ENCODE measurements around the gene SLC16A12. TPM values are rescaled to one million over a fixed set of nuclear protein-coding genes. Genes with fewer than 3 reads are reported as not detected.

SLC16A12 gene
- total RNA-seq, 1 donor from 2014 or later: 0.02 TPM

GRCh38 chr10:89515031-89515841, 20.2 kb downstream of the SLC16A12 start:
- intact Hi-C loops (cut with micrococcal nuclease): no loop called here

- intact Hi-C loops (cut with micrococcal nuclease): no loop called here
Measured at GRCh38 chr10:89513206-89513605, 22.2 kb downstream of the SLC16A12 start.

GRCh38 chr10:89505640-89506275, 29.6 kb downstream of the SLC16A12 start:
- intact Hi-C loops (cut with micrococcal nuclease): no loop called here

GRCh38 chr10:89504691-89505090, 30.7 kb downstream of the SLC16A12 start:
- intact Hi-C loops (cut with micrococcal nuclease): no loop called here

- intact Hi-C loops (cut with micrococcal nuclease): no loop called here
Measured at GRCh38 chr10:89503652-89504370, 31.6 kb downstream of the SLC16A12 start.

GRCh38 chr10:89503151-89503550, 32.2 kb downstream of the SLC16A12 start:
- intact Hi-C loops (cut with micrococcal nuclease): no loop called here

GRCh38 chr10:89502549-89502948, 32.8 kb downstream of the SLC16A12 start:
- intact Hi-C loops (cut with micrococcal nuclease): no loop called here

- intact Hi-C loops (cut with micrococcal nuclease): no loop called here
Measured at GRCh38 chr10:89494575-89494974, 40.8 kb downstream of the SLC16A12 start.

- intact Hi-C loops (cut with micrococcal nuclease): no loop called here
Measured at GRCh38 chr10:89494068-89494467, 41.3 kb downstream of the SLC16A12 start.

GRCh38 chr10:89491932-89492331, 43.5 kb downstream of the SLC16A12 start:
- intact Hi-C loops (cut with micrococcal nuclease): no loop called here

- intact Hi-C loops (cut with micrococcal nuclease): no loop called here
Measured at GRCh38 chr10:89490596-89491335, 44.6 kb downstream of the SLC16A12 start.

- intact Hi-C loops (cut with micrococcal nuclease): no loop called here
Measured at GRCh38 chr10:89482256-89482655, 53.1 kb downstream of the SLC16A12 start.

- intact Hi-C loops (cut with micrococcal nuclease): no loop called here
Measured at GRCh38 chr10:89481662-89482061, 53.7 kb downstream of the SLC16A12 start.

- intact Hi-C loops (cut with micrococcal nuclease): no loop called here
Measured at GRCh38 chr10:89479771-89480446, 55.5 kb downstream of the SLC16A12 start.

- intact Hi-C loops (cut with micrococcal nuclease): no loop called here
Measured at GRCh38 chr10:89478739-89479654, 56.4 kb downstream of the SLC16A12 start.

GRCh38 chr10:89478085-89478738, 57.2 kb downstream of the SLC16A12 start:
- intact Hi-C loops (cut with micrococcal nuclease): no loop called here

- intact Hi-C loops (cut with micrococcal nuclease): no loop called here
Measured at GRCh38 chr10:89476150-89476549, 59.2 kb downstream of the SLC16A12 start.

- intact Hi-C loops (cut with micrococcal nuclease): no loop called here
Measured at GRCh38 chr10:89475591-89475998, 59.8 kb downstream of the SLC16A12 start.

- intact Hi-C loops (cut with micrococcal nuclease): no loop called here
Measured at GRCh38 chr10:89475125-89475524, 60.3 kb downstream of the SLC16A12 start.

Data from T-helper 2 cell treated with Interferon-gamma antibody and Interleukin-4, amounts not matched to agents 100 ng/mL and 5 ng/mL, for 36 hours (primary cell).